HEK293 (cell line): Measurements from ENCODE around the gene FRA10AC1.

Experiments used
- CTCF ChIA-PET: fragments of 350-600 bp; formaldehyde crosslinking; extraction: SDS; loops from one replicate; lab custom pipeline; 2021; ENCODE audit warnings: antibody characterized with exemption; lab: Yijun Ruan, JAX
- POLR2A ChIA-PET: fragments of 300-600 bp; formaldehyde crosslinking; extraction: SDS; loops from one replicate; lab custom pipeline; 2020; ENCODE audit warnings: antibody characterized with exemption, inconsistent platforms; lab: Yijun Ruan, JAX
- H3K27ac ChIP-seq: fragments of 200-500 bp; sonication (Bioruptor generic); 2 replicates; pipeline ENCODE4 v1.5.1; 2014; ENCODE audit warnings: low read depth, low read length, control low read depth, inconsistent platforms; ENCODE audit errors: extremely low read depth
- H3K36me3 ChIP-seq, 2 experiments: fragments of 200-500 bp in 1 of 2; sonication (Bioruptor generic) in 1 of 2; 1 replicate in 1 of 2; 2 replicates in 1 of 2; pipeline ENCODE4 v1.5.1; 2014 to 2017; ENCODE audit warnings: inconsistent platforms in 2 of 2, low read length in 2 of 2; ENCODE audit not compliant: control insufficient read depth in 2 of 2, insufficient read depth in 1 of 2
- H3K4me1 ChIP-seq: fragments of 200-500 bp; sonication (Bioruptor generic); 2 replicates; pipeline ENCODE4 v1.5.1; 2014; ENCODE audit warnings: mild to moderate bottlenecking, low read length, inconsistent platforms; ENCODE audit not compliant: control insufficient read depth, insufficient read depth
- H3K4me3 ChIP-seq: 2 replicates; pipeline ENCODE4 v1.5.1; 2011; ENCODE audit warnings: low read depth, mild to moderate bottlenecking, control low read depth, low read length, moderate library complexity
- H3K9me3 ChIP-seq: fragments of 200-500 bp; sonication (Bioruptor generic); 2 replicates; pipeline ENCODE4 v1.5.1; 2014; ENCODE audit warnings: low read depth, low read length, inconsistent platforms; ENCODE audit not compliant: control insufficient read depth, insufficient read depth
- GLIS1 ChIP-seq: fragments of 450-650 bp; formaldehyde crosslinking; IDR thresholded peaks from 2 replicates; pipeline ENCODE4 v1.5.1; 2016; ENCODE audit warnings: missing biosample characterization, missing genetic modification characterization
- SP7 ChIP-seq: fragments of 450-650 bp; formaldehyde crosslinking; IDR thresholded peaks from 2 replicates; pipeline ENCODE4 v1.5.1; 2016; ENCODE audit warnings: missing biosample characterization, missing genetic modification characterization
- ZBTB11 ChIP-seq: fragments of 450-650 bp; formaldehyde crosslinking; conservative IDR thresholded peaks from 2 replicates; pipeline ENCODE4 v1.5.1; 2016; ENCODE audit warnings: low read depth, missing biosample characterization, missing genetic modification characterization
- ZBTB17 ChIP-seq: fragments of 450-650 bp; formaldehyde crosslinking; IDR thresholded peaks from 2 replicates; pipeline ENCODE4 v1.5.1; 2016; ENCODE audit warnings: missing biosample characterization, missing genetic modification characterization
- ZBTB26 ChIP-seq: fragments of 450-650 bp; formaldehyde crosslinking; optimal IDR thresholded peaks from 2 replicates; pipeline ENCODE3; 2016; ENCODE audit warnings: missing biosample characterization, mild to moderate bottlenecking, missing genetic modification characterization
- ZNF174 ChIP-seq: fragments of 450-650 bp; formaldehyde crosslinking; IDR thresholded peaks from 2 replicates; pipeline ENCODE4 v1.5.0; 2017; ENCODE audit warnings: missing biosample characterization, mild to moderate bottlenecking, missing genetic modification characterization
- ZNF19 ChIP-seq: fragments of 450-650 bp; formaldehyde crosslinking; IDR thresholded peaks from 2 replicates; pipeline ENCODE4; 2016; ENCODE audit warnings: missing biosample characterization, missing genetic modification characterization, low read depth
- ZNF23 ChIP-seq: fragments of 450-650 bp; formaldehyde crosslinking; IDR thresholded peaks from 2 replicates; pipeline ENCODE4 v1.5.1; 2016; ENCODE audit warnings: missing biosample characterization, missing genetic modification characterization, borderline replicate concordance
- ZNF280C ChIP-seq: fragments of 450-650 bp; formaldehyde crosslinking; IDR thresholded peaks from 2 replicates; pipeline ENCODE4 v1.5.1; 2016; ENCODE audit warnings: missing biosample characterization, missing genetic modification characterization
- ZNF398 ChIP-seq: fragments of 450-650 bp; formaldehyde crosslinking; IDR thresholded peaks from 2 replicates; pipeline ENCODE4 v1.5.1; 2017; ENCODE audit warnings: missing biosample characterization, missing genetic modification characterization
- ZNF416 ChIP-seq: fragments of 450-650 bp; formaldehyde crosslinking; IDR thresholded peaks from 2 replicates; pipeline ENCODE4 v1.5.1; 2016; ENCODE audit warnings: missing biosample characterization, missing genetic modification characterization
- ZNF426 ChIP-seq: fragments of 450-650 bp; formaldehyde crosslinking; IDR thresholded peaks from 2 replicates; pipeline ENCODE4 v1.5.1; 2017; ENCODE audit warnings: missing biosample characterization, missing genetic modification characterization, mild to moderate bottlenecking, inconsistent platforms, moderate library complexity
- ZNF610 ChIP-seq: fragments of 450-650 bp; formaldehyde crosslinking; IDR thresholded peaks from 2 replicates; pipeline ENCODE4 v1.5.1; 2016; ENCODE audit warnings: missing biosample characterization, missing genetic modification characterization, borderline replicate concordance
- ZNF660 ChIP-seq: fragments of 450-650 bp; IDR thresholded peaks from 2 replicates; pipeline ENCODE4 v1.5.1; 2018; ENCODE audit warnings: missing biosample characterization, mild to moderate bottlenecking, missing genetic modification characterization
- ZNF701 ChIP-seq: fragments of 450-650 bp; formaldehyde crosslinking; IDR thresholded peaks from 2 replicates; pipeline ENCODE4 v1.5.1; 2016; ENCODE audit warnings: missing biosample characterization, missing genetic modification characterization
- ZNF791 ChIP-seq: fragments of 450-650 bp; formaldehyde crosslinking; IDR thresholded peaks from 2 replicates; pipeline ENCODE4 v1.5.1; 2016; ENCODE audit warnings: missing biosample characterization, missing genetic modification characterization
- ZSCAN30 ChIP-seq: fragments of 450-650 bp; IDR thresholded peaks from 2 replicates; pipeline ENCODE4 v1.5.1; 2018; ENCODE audit warnings: missing biosample characterization, mild to moderate bottlenecking, missing genetic modification characterization, moderate library complexity

The FRA10AC1 gene

GRCh38 chr10:93652857-93653256, 49.5 kb downstream of the FRA10AC1 start:
- TF ChIP-seq ZNF660 (no peak), ZNF610 (tag by site-specific recombination) (no peak), ZNF398 (tag by site-specific recombination) (no peak), ZBTB11 (tag by site-specific recombination) (no peak), ZNF19 (tag by site-specific recombination) (no peak), ZNF791 (tag by site-specific recombination) (no peak), ZBTB17 (tag by site-specific recombination) (no peak), ZNF23 (no peak), GLIS1 (no peak)
- TF ChIP-seq, all 188 proteins: peak for 0
- H3K4me3 ChIP-seq = no peak overlapping the region
- no peaks in the 10 kb centered on the region for H3K4me1 ChIP-seq
- CTCF ChIA-PET = no interaction called here
- POLR2A ChIA-PET = no interaction called here
- H3K27ac ChIP-seq = no peak overlapping the region
- no peaks in the 10 kb centered on the region for H3K9me3 ChIP-seq
- no peaks in the 10 kb centered on the region for H3K36me3 ChIP-seq

- CTCF ChIA-PET = no interaction called here
- no peaks in the 10 kb centered on the region for H3K4me1 ChIP-seq
- POLR2A ChIA-PET = no interaction called here
Measured at GRCh38 chr10:93639791-93640190, 62.6 kb downstream of the FRA10AC1 start.

More at GRCh38 chr10:93639791-93640190, 62.6 kb downstream of the FRA10AC1 start:
- Histone ChIP-seq H3K27ac (no peak overlapping the region), H3K4me3 (no peak overlapping the region), H3K9me3 (no peaks in the 10 kb centered on the region), H3K36me3 (no peaks in the 10 kb centered on the region)
- TF ChIP-seq ZBTB26 (no peak), ZNF174 (tag by site-specific recombination) (no peak), GLIS1 (no peak), ZNF280C (tag by site-specific recombination) (no peak), ZNF416 (tag by site-specific recombination) (no peak), ZSCAN30 (tag by site-specific recombination) (no peak), ZNF426 (no peak), ZNF701 (tag by site-specific recombination) (no peak), SP7 (no peak)
